H1 (cell line): ENCODE measurements around the gene ARMH1.

ENCODE experiments used
- BACH1 ChIP-seq: IDR thresholded peaks from 2 replicates; pipeline ENCODE4 v1.6.1; 2012; ENCODE audit warnings: low read length, improper control_type of control experiment
- EP300 ChIP-seq, 2 experiments: IDR thresholded peaks; 1 replicate in 1 of 2; 2 replicates in 1 of 2; pipeline ENCODE4 v1.6.1; 2011 to 2012; ENCODE audit warnings: low read depth in 2 of 2, low read length in 2 of 2, mild to moderate bottlenecking in 2 of 2, borderline replicate concordance in 1 of 2, inconsistent platforms in 1 of 2, moderate library complexity in 1 of 2
- EZH2 ChIP-seq: fragments of 200-600 bp; sonication (generic); IDR thresholded peaks from 2 replicates; pipeline ENCODE4 v1.7.1; 2012; ENCODE audit warnings: low read depth, mild to moderate bottlenecking, moderate library complexity, low read length, inconsistent platforms; ENCODE audit not compliant: severe bottlenecking
- JUN ChIP-seq: IDR thresholded peaks from 2 replicates; pipeline ENCODE4 v1.6.1; 2011; ENCODE audit warnings: low read depth, mild to moderate bottlenecking, improper control_type of control experiment, low read length
- MAFK ChIP-seq: IDR thresholded peaks from 2 replicates; pipeline ENCODE4 v1.6.1; 2012; ENCODE audit warnings: low read depth, mild to moderate bottlenecking, improper control_type of control experiment, low read length
- NRF1 ChIP-seq: IDR thresholded peaks from 2 replicates; pipeline ENCODE4 v1.6.1; 2011; ENCODE audit warnings: mild to moderate bottlenecking, low read depth, low read length, improper control_type of control experiment
- POLR2AphosphoS5 ChIP-seq: IDR thresholded peaks from 2 replicates; pipeline ENCODE4 v1.6.1; 2011; ENCODE audit warnings: low read depth, low read length
- RAD21 ChIP-seq, 2 experiments: IDR thresholded peaks in 1 of 2; conservative IDR thresholded peaks in 1 of 2; 2 replicates each; pipeline ENCODE4 v1.6.1; 2011; ENCODE audit warnings: low read depth in 2 of 2, low read length in 2 of 2, improper control_type of control experiment in 1 of 2, inconsistent platforms in 1 of 2, mild to moderate bottlenecking in 1 of 2, moderate library complexity in 1 of 2
- RXRA ChIP-seq: IDR thresholded peaks from 2 replicates; pipeline ENCODE4 v1.6.1; 2011; ENCODE audit warnings: low read depth, mild to moderate bottlenecking, low read length, moderate library complexity; ENCODE audit not compliant: insufficient read depth
- SIRT6 ChIP-seq: IDR thresholded peaks from one replicate; pipeline ENCODE4 v1.7.1; 2012; ENCODE audit warnings: low read length, inconsistent platforms
- SUZ12 ChIP-seq: fragments of 200-600 bp; sonication (generic); IDR thresholded peaks from 2 replicates; pipeline ENCODE4 v1.6.1; 2012; ENCODE audit warnings: mild to moderate bottlenecking, inconsistent platforms, low read length, moderate library complexity, mixed read lengths
- TAF7 ChIP-seq: optimal IDR thresholded peaks from 2 replicates; pipeline ENCODE3; 2011; ENCODE audit warnings: low read depth, mild to moderate bottlenecking, inconsistent platforms, low read length, moderate library complexity, borderline replicate concordance
- ZNF274 ChIP-seq: IDR thresholded peaks from 2 replicates; pipeline ENCODE4 v1.7.0; 2012; ENCODE audit warnings: low read length, borderline replicate concordance; ENCODE audit errors: extremely low read depth
- TF ChIP-seq, protein P1 (sequence below), 3 experiments: IDR thresholded peaks; 1 replicate in 2 of 3; 2 replicates in 1 of 3; pipeline versions ENCODE4 v1.5.1 to v1.6.1; 2011; ENCODE audit warnings: low read length in 3 of 3, mild to moderate bottlenecking in 3 of 3, inconsistent platforms in 2 of 3, low read depth in 1 of 3, moderate library complexity in 1 of 3; ENCODE audit not compliant: insufficient read depth in 1 of 3; ENCODE audit errors: control extremely low read depth in 1 of 3

DNA sequence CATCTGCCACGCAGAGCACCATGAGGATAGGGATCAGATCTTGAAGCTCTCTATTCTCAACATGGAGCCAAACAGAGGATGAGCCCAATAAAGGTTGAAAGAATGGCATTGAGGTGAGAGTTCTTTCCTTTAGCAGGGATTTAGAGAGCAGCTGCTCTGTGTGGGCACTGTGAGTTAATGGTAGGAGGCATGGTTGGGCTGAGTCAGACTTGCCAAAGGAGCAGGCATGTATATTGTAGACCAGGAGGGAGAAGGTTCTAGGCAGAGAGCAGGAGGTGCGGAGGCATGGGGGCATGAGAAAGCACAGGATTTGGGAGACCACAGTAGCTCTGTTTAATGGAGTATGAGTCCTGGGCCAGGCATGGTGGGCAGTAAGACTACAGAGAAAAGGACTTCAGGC lies 32.3 kb upstream of the ARMH1 start:
- TF ChIP-seq, protein P1, sequence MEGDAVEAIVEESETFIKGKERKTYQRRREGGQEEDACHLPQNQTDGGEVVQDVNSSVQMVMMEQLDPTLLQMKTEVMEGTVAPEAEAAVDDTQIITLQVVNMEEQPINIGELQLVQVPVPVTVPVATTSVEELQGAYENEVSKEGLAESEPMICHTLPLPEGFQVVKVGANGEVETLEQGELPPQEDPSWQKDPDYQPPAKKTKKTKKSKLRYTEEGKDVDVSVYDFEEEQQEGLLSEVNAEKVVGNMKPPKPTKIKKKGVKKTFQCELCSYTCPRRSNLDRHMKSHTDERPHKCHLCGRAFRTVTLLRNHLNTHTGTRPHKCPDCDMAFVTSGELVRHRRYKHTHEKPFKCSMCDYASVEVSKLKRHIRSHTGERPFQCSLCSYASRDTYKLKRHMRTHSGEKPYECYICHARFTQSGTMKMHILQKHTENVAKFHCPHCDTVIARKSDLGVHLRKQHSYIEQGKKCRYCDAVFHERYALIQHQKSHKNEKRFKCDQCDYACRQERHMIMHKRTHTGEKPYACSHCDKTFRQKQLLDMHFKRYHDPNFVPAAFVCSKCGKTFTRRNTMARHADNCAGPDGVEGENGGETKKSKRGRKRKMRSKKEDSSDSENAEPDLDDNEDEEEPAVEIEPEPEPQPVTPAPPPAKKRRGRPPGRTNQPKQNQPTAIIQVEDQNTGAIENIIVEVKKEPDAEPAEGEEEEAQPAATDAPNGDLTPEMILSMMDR (IDR thresholded peaks at IDR 0.05; ENCODE audit: control extremely low read depth in 1 of 3, insufficient read depth in 1 of 3, low read depth in 1 of 3, low read length in 3 of 3), result no peak
- no peak for TF ChIP-seq EZH2
- TF ChIP-seq RXRA, result no peak
- TF ChIP-seq SUZ12, result no peak
- no peak for TF ChIP-seq JUN
- TF ChIP-seq NRF1, result no peak
- no peak for TF ChIP-seq TAF7
- no peak for TF ChIP-seq SIRT6
- TF ChIP-seq RAD21 (IDR thresholded peaks at IDR 0.05 in 1 of 2, conservative IDR thresholded peaks at IDR 0.05 in 1 of 2; ENCODE audit: low read depth in 2 of 2, low read length in 2 of 2), result no peak
- no peak for TF ChIP-seq EP300 (IDR thresholded peaks at IDR 0.05; ENCODE audit: borderline replicate concordance in 1 of 2, low read depth in 2 of 2, low read length in 2 of 2)
- no peak for TF ChIP-seq BACH1
- no peak for TF ChIP-seq ZNF274
- TF ChIP-seq MAFK, result no peak
- TF ChIP-seq POLR2AphosphoS5, result 0 out of 2 replicates have a peak, but pooled peaks have one; percentile 30
